Measurements from ENCODE around the gene PRSS50.

GRCh38 chr3:46695962-46696894 is 21.4 kb downstream of the PRSS50 start:
- TF ChIP-seq CTCF (IDR thresholded peaks at IDR 0.05) (no peak), POLR2A (IDR thresholded peaks at IDR 0.05) (no peak)

Data from right lobe of liver (tissue), 4 donors.